ENCODE data around the gene ABCB6.

- TF ChIP-seq CTCF (IDR thresholded peaks at IDR 0.05) (no peak), POLR2A (IDR thresholded peaks at IDR 0.05) (no peak)
Measured at GRCh38 chr2:219168526-219168925, 50.2 kb downstream of the ABCB6 start.

Measured in Peyer's patch (tissue), 4 donors.